Thyroid gland (tissue), 4 donors: ENCODE measurements around the gene PVRIG. TPM values are rescaled to one million over a fixed set of nuclear protein-coding genes. Genes with fewer than 3 reads are reported as not detected.

Source experiments
- total RNA-seq, 4 donors: library from RNA; depleted of rRNA; stranded (reverse); fragments of >200 nt; gene quantifications; one replicate each; pipeline ENCODE4 v1.2.3, GENCODE V29; 2016

PVRIG gene
- total RNA-seq, 4 donors from 2014 or later = 0.42 to 2.6 TPM; not detected in 2

Other genes starting within 250 kb of the PVRIG start
- gene AZGP1, start 243.9 kb upstream of the PVRIG start, total RNA-seq = 1 to 10 TPM in 3 of 4 donors, not detected in 1; 1.6 to 3.5 (median 3.1) TPM
- gene ZKSCAN1, start 204.4 kb upstream of the PVRIG start, total RNA-seq = 10 to 100 TPM; 34.0 to 41.4 (median 35.3) TPM
- 10 to 100 TPM; 14.0 to 23.8 (median 19.2) TPM for gene ZSCAN21, start 170.2 kb upstream of the PVRIG start, total RNA-seq
- gene ZNF3, start 138.2 kb upstream of the PVRIG start, total RNA-seq = 10 to 100 TPM; 31.4 to 42.3 (median 36.1) TPM
- gene COPS6, start 131.0 kb upstream of the PVRIG start, total RNA-seq = 10 to 100 TPM; 32.5 to 71.5 (median 39.9) TPM
- 10 to 100 TPM; 16.6 to 51.3 (median 26.5) TPM for gene MCM7, start 118.6 kb upstream of the PVRIG start, total RNA-seq
- 10 to 100 TPM in 3 of 4 donors, 1 to 10 TPM in 1; 9.1 to 26.6 (median 19.4) TPM for gene AP4M1, start 118.3 kb upstream of the PVRIG start, total RNA-seq
- gene TAF6, start 100.6 kb upstream of the PVRIG start, total RNA-seq = 100 to 1,000 TPM in 1 of 4 donors, 10 to 100 TPM in 3; 50.3 to 104 (median 85.2) TPM
- gene CNPY4, start 100.3 kb upstream of the PVRIG start, total RNA-seq = 10 to 100 TPM in 3 of 4 donors, 1 to 10 TPM in 1; 4.1 to 14.5 (median 13.1) TPM
- 10 to 100 TPM in 1 of 4 donors, 1 to 10 TPM in 3; 3.0 to 12.5 (median 6.1) TPM for gene MBLAC1, start 93.0 kb upstream of the PVRIG start, total RNA-seq
- 100 to 1,000 TPM in 3 of 4 donors, 10 to 100 TPM in 1; 69.7 to 264 (median 204) TPM for gene LAMTOR4, start 71.0 kb upstream of the PVRIG start, total RNA-seq
- 10 to 100 TPM; 11.1 to 21.1 (median 11.8) TPM for gene TRAPPC14, start 61.2 kb upstream of the PVRIG start, total RNA-seq
- gene GAL3ST4, start 51.3 kb upstream of the PVRIG start, total RNA-seq = 1 to 10 TPM in 2 of 4 donors, under 1 TPM in 2; 0.67 to 1.7 (median 1.1) TPM
- 1 to 10 TPM in 1 of 4 donors, not detected in 3; 1.3 TPM for gene GPC2, start 42.6 kb upstream of the PVRIG start, total RNA-seq
- 1 to 10 TPM in 2 of 4 donors, under 1 TPM in 1, not detected in 1; 0.34 to 2.7 (median 1.5) TPM for gene STAG3, start 42.0 kb upstream of the PVRIG start, total RNA-seq
- not detected for gene SPDYE3, start 87.8 kb downstream of the PVRIG start, total RNA-seq
- 10 to 100 TPM; 60.9 to 86.5 (median 73.9) TPM for gene PILRB, start 138.2 kb downstream of the PVRIG start, total RNA-seq
- gene PILRA, start 153.5 kb downstream of the PVRIG start, total RNA-seq = 1 to 10 TPM; 2.4 to 6.4 (median 4.4) TPM
- gene ZCWPW1, start 208.8 kb downstream of the PVRIG start, total RNA-seq = 1 to 10 TPM; 3.6 to 7.1 (median 4.3) TPM
- gene MEPCE, start 209.9 kb downstream of the PVRIG start, total RNA-seq = 10 to 100 TPM; 42.9 to 48.7 (median 45.6) TPM
- 10 to 100 TPM; 28.4 to 67.2 (median 45.5) TPM for gene PPP1R35, start 216.5 kb downstream of the PVRIG start, total RNA-seq
- 1 to 10 TPM in 1 of 4 donors, not detected in 3; 2.0 TPM for gene SPACDR, start 244.3 kb downstream of the PVRIG start, total RNA-seq